HG03066 (cell line): Measurements from ENCODE around the gene CRYGD.

Source experiments
- ATAC-seq: cut with Tn5 transposase; IDR thresholded peaks from one replicate; pipeline ENCODE4 v1.9.1; 2021; ENCODE audit warnings: low read depth; ENCODE audit not compliant: unreplicated experiment

CRYGD gene

DNA sequence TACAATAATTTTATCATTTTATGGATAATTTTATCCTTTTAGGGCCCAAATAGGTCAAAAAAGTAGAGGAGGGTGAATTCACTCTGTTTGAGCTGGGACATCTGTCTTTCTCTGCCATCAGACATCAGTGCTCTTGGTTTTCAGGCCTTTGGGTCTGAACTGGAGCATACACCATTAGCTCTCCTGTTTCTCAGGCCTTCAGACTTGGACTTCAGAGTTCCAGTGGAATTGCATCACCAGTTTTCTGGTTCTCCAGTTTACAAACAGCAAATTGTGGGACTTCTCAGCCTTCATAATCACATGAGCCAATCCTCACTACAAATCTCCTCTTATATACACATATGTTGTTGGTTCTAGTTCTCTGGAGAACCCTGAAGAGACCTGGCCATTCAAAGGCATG lies 33.9 kb downstream of the CRYGD start:
- no peak for ATAC-seq

DNA sequence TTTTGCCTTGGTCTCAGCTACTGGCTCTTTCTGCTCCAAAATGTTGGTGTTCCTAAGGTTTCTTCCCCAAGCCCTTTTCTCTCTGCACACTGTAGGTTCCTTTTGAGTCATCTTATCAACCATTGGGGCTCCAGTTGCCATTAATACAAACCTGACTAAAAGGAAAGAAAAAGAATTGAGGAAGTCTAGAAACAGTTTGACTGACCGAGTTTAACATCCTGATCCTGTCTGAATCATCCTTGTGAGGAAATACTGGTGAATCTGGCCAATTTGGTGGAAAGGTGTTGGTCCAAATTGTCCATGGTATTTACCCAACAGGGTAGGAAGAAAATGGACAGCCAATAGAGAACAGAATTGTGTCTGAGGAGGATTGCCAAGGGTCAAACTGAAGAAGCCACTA lies 38.3 kb downstream of the CRYGD start:
- ATAC-seq = no peak

DNA sequence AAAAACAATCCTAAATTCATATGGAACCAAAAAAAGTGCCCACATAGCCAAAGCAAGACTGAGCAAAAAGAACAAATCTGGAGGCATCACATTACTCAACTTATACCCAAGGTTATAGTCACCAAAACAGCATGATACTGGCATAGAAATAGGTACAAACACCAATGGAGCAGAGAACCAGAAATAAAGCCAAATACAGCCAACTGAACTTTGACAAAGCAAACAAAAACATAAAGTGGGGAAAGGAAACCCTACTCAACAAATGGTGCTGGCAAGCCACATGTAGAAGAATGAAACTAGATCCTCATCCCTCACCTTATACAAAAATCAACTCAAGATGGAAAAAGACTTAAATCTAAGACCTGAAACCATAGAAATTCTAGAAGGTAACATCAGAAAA lies 40.5 kb downstream of the CRYGD start:
- no peak for ATAC-seq

DNA sequence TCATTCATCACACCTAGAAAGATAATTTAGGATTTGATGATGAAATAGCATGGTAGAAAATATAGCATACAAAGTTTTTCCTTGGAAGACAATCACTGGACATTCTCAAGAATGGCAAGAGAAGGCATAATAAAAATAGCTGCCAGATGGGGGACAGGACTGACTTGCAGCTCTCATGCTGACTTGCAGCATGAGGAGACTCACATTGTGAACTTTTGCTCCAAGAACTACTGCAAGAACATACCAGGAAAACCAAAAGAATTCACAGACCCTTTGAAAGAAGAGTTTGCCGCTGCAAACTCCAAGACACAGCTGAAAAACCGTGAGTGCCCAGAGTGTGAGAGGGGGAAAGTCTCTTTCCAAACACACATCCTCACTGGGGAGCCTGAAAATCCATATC lies 47.0 kb downstream of the CRYGD start:
- ATAC-seq = no peak

DNA sequence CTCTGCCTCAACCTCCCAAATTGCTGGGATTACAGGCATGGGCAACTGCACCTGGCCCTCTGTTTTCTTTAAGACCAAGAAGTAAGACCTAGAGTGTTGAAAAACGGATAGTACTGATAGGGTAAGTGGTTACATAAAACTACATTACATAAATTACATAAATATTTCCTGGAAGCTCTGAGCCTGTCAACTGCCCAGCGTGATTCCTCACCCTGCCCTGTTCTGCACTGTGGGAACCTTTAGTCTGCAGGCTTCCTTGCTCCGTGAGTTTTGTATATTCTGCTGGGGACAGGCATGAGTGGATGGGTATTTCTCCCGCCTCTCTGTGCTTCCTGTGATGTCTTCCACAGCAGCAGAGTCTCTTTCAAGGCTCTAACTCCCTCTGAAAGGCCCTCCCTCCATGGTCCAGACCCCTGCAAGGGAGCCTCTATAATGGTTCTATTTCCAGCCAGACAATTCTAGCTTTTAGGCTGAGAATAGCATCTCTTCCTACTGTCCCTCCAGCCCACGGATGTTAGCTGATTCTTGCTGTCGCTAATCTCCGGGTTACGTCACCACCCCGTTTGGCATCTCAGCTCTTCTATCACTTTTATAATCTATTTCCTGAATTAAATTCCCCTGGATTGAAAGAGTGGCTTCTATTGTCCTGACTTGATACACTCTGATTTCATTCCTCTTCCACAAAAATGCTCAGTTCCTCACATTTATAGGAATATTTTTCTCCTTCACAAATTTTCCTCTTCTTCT lies 49.5 kb downstream of the CRYGD start:
- no peak for ATAC-seq

DNA sequence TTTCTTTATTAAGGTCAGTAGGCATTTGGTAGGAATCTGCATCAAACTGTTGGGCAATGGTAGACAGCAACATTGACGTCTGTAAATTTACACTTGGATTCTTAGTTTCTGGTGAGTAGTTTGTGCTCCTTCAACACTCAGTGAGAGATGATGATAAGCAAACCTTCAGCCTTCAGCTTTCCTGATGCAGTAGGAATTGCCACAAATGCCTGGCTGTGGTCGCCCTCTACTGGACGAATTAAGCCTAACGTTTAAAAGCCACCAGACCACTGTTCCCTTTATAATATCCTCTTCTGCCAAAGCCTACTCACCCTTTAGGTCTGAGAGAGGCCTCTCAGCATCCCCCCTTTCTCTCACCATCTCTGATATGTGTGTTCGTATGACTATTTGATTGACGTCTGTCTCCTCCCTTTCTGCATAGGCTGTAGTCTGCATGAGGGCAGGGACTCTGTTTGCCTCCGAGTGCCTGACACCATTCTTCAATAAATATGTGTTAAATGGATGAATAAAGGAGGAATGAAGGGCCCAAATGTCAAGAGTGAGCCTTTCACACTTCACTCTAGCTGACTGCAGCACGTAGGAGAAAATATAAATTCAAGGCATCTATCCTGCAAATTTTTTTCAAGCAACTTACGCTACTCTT lies 52.0 kb downstream of the CRYGD start:
- ATAC-seq = peak; percentile 89
